ENCODE data around the gene EML6.

DNA sequence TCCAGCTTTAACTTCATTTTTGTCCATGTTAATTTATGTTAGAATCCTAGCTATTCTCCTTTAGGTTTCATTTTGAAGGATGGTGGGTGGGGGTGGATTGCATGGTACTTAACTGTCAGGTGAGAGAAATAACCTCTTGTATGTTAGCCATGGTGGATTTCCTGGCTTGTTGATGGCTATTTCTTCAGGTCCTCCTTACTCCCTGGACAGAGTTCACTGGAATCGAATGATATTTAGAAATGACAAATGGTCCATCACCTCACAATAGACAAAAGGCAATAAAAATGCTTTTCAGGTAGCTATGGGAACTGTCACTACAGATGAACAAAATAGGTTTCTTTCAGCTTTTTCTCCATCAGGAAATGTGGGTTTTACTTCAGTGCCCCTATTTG is 91.7 kb downstream of the EML6 start:
- no peak for TF ChIP-seq EZH2 (IDR thresholded peaks at IDR 0.05; ENCODE audit: low read length, unreplicated experiment)
- TF ChIP-seq, protein P1, sequence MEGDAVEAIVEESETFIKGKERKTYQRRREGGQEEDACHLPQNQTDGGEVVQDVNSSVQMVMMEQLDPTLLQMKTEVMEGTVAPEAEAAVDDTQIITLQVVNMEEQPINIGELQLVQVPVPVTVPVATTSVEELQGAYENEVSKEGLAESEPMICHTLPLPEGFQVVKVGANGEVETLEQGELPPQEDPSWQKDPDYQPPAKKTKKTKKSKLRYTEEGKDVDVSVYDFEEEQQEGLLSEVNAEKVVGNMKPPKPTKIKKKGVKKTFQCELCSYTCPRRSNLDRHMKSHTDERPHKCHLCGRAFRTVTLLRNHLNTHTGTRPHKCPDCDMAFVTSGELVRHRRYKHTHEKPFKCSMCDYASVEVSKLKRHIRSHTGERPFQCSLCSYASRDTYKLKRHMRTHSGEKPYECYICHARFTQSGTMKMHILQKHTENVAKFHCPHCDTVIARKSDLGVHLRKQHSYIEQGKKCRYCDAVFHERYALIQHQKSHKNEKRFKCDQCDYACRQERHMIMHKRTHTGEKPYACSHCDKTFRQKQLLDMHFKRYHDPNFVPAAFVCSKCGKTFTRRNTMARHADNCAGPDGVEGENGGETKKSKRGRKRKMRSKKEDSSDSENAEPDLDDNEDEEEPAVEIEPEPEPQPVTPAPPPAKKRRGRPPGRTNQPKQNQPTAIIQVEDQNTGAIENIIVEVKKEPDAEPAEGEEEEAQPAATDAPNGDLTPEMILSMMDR (conservative IDR thresholded peaks at IDR 0.05; ENCODE audit: low read depth, low read length), result no peak
